K562 (cell line): ENCODE measurements around the gene TMEM92. TPM values are rescaled to one million over a fixed set of nuclear protein-coding genes. Genes with fewer than 3 reads are reported as not detected.

ENCODE experiments used
- ATAC-seq: fragments of 200-7000 bp; cut with Tn5 transposase; 3 replicates; pipeline ENCODE4 v1.9.1; 2020; ENCODE audit warnings: moderate library complexity
- BruUV-seq: library from RNA; stranded (reverse); fragments of 400-500 nt; replicated peaks from 2 replicates; lab custom pipeline; 2021; lab: Mats Ljungman, UMichigan
- CTCF ChIA-PET: fragments of 300-600 bp; formaldehyde crosslinking; extraction: SDS; loops from one replicate; lab custom pipeline; 2021; ENCODE audit warnings: low intra/inter-chr PET ratio; lab: Yijun Ruan, JAX
- POLR2A ChIA-PET: fragments of 300-600, 350-650 bp; sonication (Branson Sonifier 250); formaldehyde crosslinking; extraction: SDS; loops from one replicate; lab custom pipeline; 2021; ENCODE audit warnings: antibody characterized with exemption, inconsistent platforms; lab: Yijun Ruan, JAX
- DNase-seq, 4 experiments: peaks; one replicate each; pipeline versions ENCODE4 v3.0.0 to v3.0.0-alpha.2; 2011 to 2018; ENCODE audit warnings: low spot score in 3 of 4, mixed read lengths in 3 of 4; ENCODE audit errors: extremely low read depth in 1 of 4
- FAIRE-seq: peaks from 2 replicates; lab custom pipeline; 2011; peaks lifted over from hg19 to GRCh38; lab: Jason Lieb, UNC
- H2AFZ ChIP-seq: 2 replicates; pipeline ENCODE4 v1.6.0; 2011; ENCODE audit warnings: low read depth, low read length, control low read depth, inconsistent platforms
- H3K27ac ChIP-seq: fragments of 200-600 bp; 3 replicates; pipeline ENCODE4 v1.8.0; 2011; ENCODE audit warnings: low read depth, mild to moderate bottlenecking, control low read depth, inconsistent platforms, low read length, moderate library complexity, mixed read lengths; ENCODE audit errors: extremely low read depth
- H3K27me3 ChIP-seq, 2 experiments: fragments of 300-600 bp in 1 of 2; 2 replicates in 1 of 2; 3 replicates in 1 of 2; pipeline versions ENCODE4 v1.6.0 to v1.8.0; 2011; ENCODE audit warnings: inconsistent platforms in 2 of 2, low read length in 2 of 2, mild to moderate bottlenecking in 1 of 2, mixed read lengths in 1 of 2, moderate library complexity in 1 of 2; ENCODE audit not compliant: control insufficient read depth in 2 of 2, insufficient read depth in 2 of 2
- H3K36me3 ChIP-seq: fragments of 300-600 bp; 3 replicates; pipeline ENCODE4 v1.8.0; 2011; ENCODE audit warnings: mild to moderate bottlenecking, low read length, inconsistent platforms; ENCODE audit not compliant: control insufficient read depth, insufficient read depth
- H3K4me1 ChIP-seq, 2 experiments: fragments of 200-600 bp in 1 of 2; replicated peaks in 1 of 2; 2 replicates in 1 of 2; 3 replicates in 1 of 2; pipeline versions ENCODE4 v1.5.1 to v1.8.0; 2011; ENCODE audit warnings: inconsistent platforms in 2 of 2, low read length in 2 of 2, mild to moderate bottlenecking in 1 of 2, mixed read lengths in 1 of 2, moderate library complexity in 1 of 2; ENCODE audit not compliant: control insufficient read depth in 2 of 2, insufficient read depth in 2 of 2
- H3K4me2 ChIP-seq: 2 replicates; pipeline ENCODE4 v1.6.1; 2011; ENCODE audit warnings: low read length, control low read depth, inconsistent platforms, mixed read lengths; ENCODE audit not compliant: insufficient read depth
- H3K4me3 ChIP-seq: fragments of 200-600 bp; sonication (generic), shearing (Covaris generic); 2 replicates; pipeline ENCODE4 v1.5.1; 2016; ENCODE audit warnings: control low read depth, inconsistent platforms
- H3K79me2 ChIP-seq: fragments of 200-600 bp; 3 replicates; pipeline ENCODE4 v1.8.0; 2011; ENCODE audit warnings: low read length, inconsistent platforms; ENCODE audit not compliant: control insufficient read depth, insufficient read depth
- H3K9ac ChIP-seq, 2 experiments: 2 replicates each; pipeline versions ENCODE4 v1.6.0 to v1.6.1; 2011; ENCODE audit warnings: low read depth in 2 of 2, low read length in 2 of 2, control low read depth in 1 of 2, inconsistent platforms in 1 of 2, mild to moderate bottlenecking in 1 of 2, mixed read lengths in 1 of 2; ENCODE audit not compliant: insufficient read depth in 1 of 2
- H3K9me1 ChIP-seq: one replicate; pipeline ENCODE4 v1.6.0; 2011; ENCODE audit warnings: inconsistent platforms, mild to moderate bottlenecking, low read length, moderate library complexity; ENCODE audit not compliant: control insufficient read depth, insufficient read depth
- H3K9me3 ChIP-seq: replicated peaks from 2 replicates; pipeline ENCODE4 v1.5.1; 2011; ENCODE audit warnings: low read depth, low read length, inconsistent platforms; ENCODE audit not compliant: control insufficient read depth, insufficient read depth
- H4K20me1 ChIP-seq: replicated peaks from 2 replicates; pipeline ENCODE4 v1.6.1; 2011; ENCODE audit warnings: low read length, inconsistent platforms, mixed read lengths; ENCODE audit not compliant: control insufficient read depth, insufficient read depth
- CREB1 ChIP-seq, 2 experiments: sonication (generic) in 1 of 2; formaldehyde crosslinking in 1 of 2; IDR thresholded peaks; 2 replicates each; pipeline versions ENCODE4 v1.6.1 to v1.8.0; 2012 to 2022; ENCODE audit warnings: inconsistent platforms in 1 of 2, mild to moderate bottlenecking in 1 of 2, missing genetic modification reagents in 1 of 2, moderate library complexity in 1 of 2
- FOSL1 ChIP-seq: fragments of 200-800 bp; sonication (Bioruptor generic); conservative IDR thresholded peaks from 2 replicates; pipeline ENCODE4 v1.6.1; 2016; ENCODE audit warnings: missing genetic modification characterization, missing compliant biosample characterization
- SRF ChIP-seq, 2 experiments: fragments of 250-450, 450-650 bp in 1 of 2; sonication (Bioruptor Pico) in 1 of 2; sonication (generic) in 1 of 2; formaldehyde crosslinking; IDR thresholded peaks; 2 replicates each; pipeline versions ENCODE4 v1.5.0 to v1.5.1; 2020 to 2022; ENCODE audit warnings: mild to moderate bottlenecking in 1 of 2, missing genetic modification reagents in 1 of 2
- TAL1 ChIP-seq: fragments of 450-650 bp; IDR thresholded peaks from 2 replicates; pipeline ENCODE4 v1.6.1; 2016; ENCODE audit warnings: mild to moderate bottlenecking
- ZNF12 ChIP-seq: sonication (generic); formaldehyde crosslinking; IDR thresholded peaks from 2 replicates; pipeline ENCODE4 v1.4.0; 2020; ENCODE audit warnings: mild to moderate bottlenecking, missing genetic modification reagents
- ZNF224 ChIP-seq: sonication (generic); formaldehyde crosslinking; IDR thresholded peaks from 2 replicates; pipeline ENCODE4 v1.8.0; 2022; ENCODE audit warnings: mild to moderate bottlenecking, missing genetic modification reagents
- WGBS: fragments of 100-300 bp; shearing (Covaris generic); methylation state at CpG from one replicate; pipeline ENCODE4 v1.1.6; 2016; ENCODE audit warnings: low coverage, mixed read lengths; ENCODE audit not compliant: insufficient coverage; ENCODE audit errors: missing lambda C conversion rate; 5-methylcytosine and 5-hydroxymethylcytosine counted together
- in situ Hi-C: fragments of 300-500 bp; cut with MboI; formaldehyde crosslinking; loops from 4 replicates; pipeline ENCODE4 v1.15.0; 2018; ENCODE audit warnings: inconsistent platforms, mixed read lengths
- intact Hi-C: fragments of 100-400 bp; cut with micrococcal nuclease; formaldehyde crosslinking; loops from 2 replicates; pipeline ENCODE4 v1.14.2; 2022
- polyA plus RNA-seq, 8 experiments: library from polyadenylated mRNA; depleted of rRNA in 4 of 8; stranded (reverse) in 5 of 8; unstranded in 3 of 8; fragments of >200 nt; fragmentation: Nextera tagmentation in 2 of 8; fragmentation: Illumina TruSeq in 1 of 8; extraction: Ambion mirVana in 2 of 8; extraction: Trizol in 1 of 8; gene quantifications; 2 replicates each; pipeline versions ENCODE4 v1.2.1 to v1.2.3, GENCODE V29; 2011 to 2014; ENCODE audit warnings: inconsistent platforms in 1 of 8, missing spikeins in 1 of 8
- total RNA-seq, 7 experiments: library from RNA; depleted of rRNA in 6 of 7; stranded (reverse); fragments of >200 nt in 6 of 7; fragmentation: Illumina TruSeq in 2 of 7; extraction: Trizol in 2 of 7; gene quantifications; 2 replicates each; pipeline versions ENCODE4 v1.2.1 to v1.2.3, GENCODE V29; 2011 to 2021; ENCODE audit warnings: low replicate concordance in 1 of 7
- TF ChIP-seq, protein P1 (sequence below): sonication (generic); formaldehyde crosslinking; IDR thresholded peaks from 2 replicates; pipeline ENCODE4 v1.8.0; 2023; ENCODE audit warnings: missing genetic modification reagents, mild to moderate bottlenecking, borderline replicate concordance

Gene TMEM92
- total and polyA plus RNA-seq, 9 of the 15 experiments (the other 6 are each of a cell fraction or from before 2014, with no cell fraction given) = 0.14 to 2.1 (median 0.40) TPM

DNA sequence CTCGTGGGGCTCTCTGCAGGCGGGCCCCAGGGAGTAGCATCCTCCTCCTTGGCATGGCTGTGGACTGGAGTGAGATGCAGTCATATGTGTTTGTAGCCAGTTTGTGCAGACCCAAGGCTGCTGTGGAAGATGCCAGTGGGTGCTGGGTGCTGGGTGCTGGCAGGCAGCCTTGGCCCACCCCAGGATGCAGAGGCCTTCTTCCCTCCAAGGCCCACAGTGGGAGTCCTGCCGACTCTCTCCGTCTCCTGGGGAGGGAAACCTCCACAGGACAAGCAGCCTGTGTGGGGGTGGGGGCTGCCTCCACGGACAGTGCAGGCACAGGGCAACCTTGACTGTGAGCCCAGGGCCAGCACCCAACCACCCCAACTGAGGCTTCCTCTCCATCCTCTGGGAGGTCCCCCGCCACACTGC lies 13.8 kb upstream of the TMEM92 start:
- Histone ChIP-seq H3K9ac (no peak overlapping the region), H3K4me2 (no peak overlapping the region), H3K36me3 (no peaks in the 10 kb centered on the region), H3K4me3 (no peak overlapping the region), H3K9me1 (no peaks in the 10 kb centered on the region), H3K79me2 (no peaks in the 10 kb centered on the region), H2AFZ (no peak overlapping the region), H4K20me1 (0 out of 2 replicates have a peak, but pooled peaks cover 4% of the 10 kb centered on the region), H3K27ac (no peak overlapping the region), H3K4me1 (peaks cover 8 to 35% of the 10 kb centered on the region in 2 experiments; a peak in 4 of 5 replicates), H3K27me3 (peaks cover 4 to 46% of the 10 kb centered on the region in 2 experiments; a peak in 4 of 5 replicates), H3K9me3 (no peaks in the 10 kb centered on the region)
- POLR2A ChIA-PET = interaction anchor here (0.7 kb wide), 1 partner anchor 42 kb away, joined by 3 read pairs; no protein-coding TSS in a partner anchor
- CTCF ChIA-PET = no interaction called here
- TF ChIP-seq, protein P1, sequence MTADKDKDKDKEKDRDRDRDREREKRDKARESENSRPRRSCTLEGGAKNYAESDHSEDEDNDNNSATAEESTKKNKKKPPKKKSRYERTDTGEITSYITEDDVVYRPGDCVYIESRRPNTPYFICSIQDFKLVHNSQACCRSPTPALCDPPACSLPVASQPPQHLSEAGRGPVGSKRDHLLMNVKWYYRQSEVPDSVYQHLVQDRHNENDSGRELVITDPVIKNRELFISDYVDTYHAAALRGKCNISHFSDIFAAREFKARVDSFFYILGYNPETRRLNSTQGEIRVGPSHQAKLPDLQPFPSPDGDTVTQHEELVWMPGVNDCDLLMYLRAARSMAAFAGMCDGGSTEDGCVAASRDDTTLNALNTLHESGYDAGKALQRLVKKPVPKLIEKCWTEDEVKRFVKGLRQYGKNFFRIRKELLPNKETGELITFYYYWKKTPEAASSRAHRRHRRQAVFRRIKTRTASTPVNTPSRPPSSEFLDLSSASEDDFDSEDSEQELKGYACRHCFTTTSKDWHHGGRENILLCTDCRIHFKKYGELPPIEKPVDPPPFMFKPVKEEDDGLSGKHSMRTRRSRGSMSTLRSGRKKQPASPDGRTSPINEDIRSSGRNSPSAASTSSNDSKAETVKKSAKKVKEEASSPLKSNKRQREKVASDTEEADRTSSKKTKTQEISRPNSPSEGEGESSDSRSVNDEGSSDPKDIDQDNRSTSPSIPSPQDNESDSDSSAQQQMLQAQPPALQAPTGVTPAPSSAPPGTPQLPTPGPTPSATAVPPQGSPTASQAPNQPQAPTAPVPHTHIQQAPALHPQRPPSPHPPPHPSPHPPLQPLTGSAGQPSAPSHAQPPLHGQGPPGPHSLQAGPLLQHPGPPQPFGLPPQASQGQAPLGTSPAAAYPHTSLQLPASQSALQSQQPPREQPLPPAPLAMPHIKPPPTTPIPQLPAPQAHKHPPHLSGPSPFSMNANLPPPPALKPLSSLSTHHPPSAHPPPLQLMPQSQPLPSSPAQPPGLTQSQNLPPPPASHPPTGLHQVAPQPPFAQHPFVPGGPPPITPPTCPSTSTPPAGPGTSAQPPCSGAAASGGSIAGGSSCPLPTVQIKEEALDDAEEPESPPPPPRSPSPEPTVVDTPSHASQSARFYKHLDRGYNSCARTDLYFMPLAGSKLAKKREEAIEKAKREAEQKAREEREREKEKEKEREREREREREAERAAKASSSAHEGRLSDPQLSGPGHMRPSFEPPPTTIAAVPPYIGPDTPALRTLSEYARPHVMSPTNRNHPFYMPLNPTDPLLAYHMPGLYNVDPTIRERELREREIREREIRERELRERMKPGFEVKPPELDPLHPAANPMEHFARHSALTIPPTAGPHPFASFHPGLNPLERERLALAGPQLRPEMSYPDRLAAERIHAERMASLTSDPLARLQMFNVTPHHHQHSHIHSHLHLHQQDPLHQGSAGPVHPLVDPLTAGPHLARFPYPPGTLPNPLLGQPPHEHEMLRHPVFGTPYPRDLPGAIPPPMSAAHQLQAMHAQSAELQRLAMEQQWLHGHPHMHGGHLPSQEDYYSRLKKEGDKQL (CRISPR knock-in tag) = no peak
- no peak for TF ChIP-seq TAL1
- TF ChIP-seq SRF (CRISPR knock-in tag; IDR thresholded peaks at IDR 0.05) = no peak
- no peak for TF ChIP-seq ZNF224 (CRISPR knock-in tag)
- no peak for TF ChIP-seq ZNF12 (CRISPR knock-in tag)
- no peak for TF ChIP-seq FOSL1 (tag)
- TF ChIP-seq CREB1 (IDR thresholded peaks at IDR 0.05) = no peak
- TF ChIP-seq CREB1 (CRISPR knock-in tag; IDR thresholded peaks at IDR 0.05) = no peak
- in situ Hi-C loops (no loop called here), intact Hi-C loops (no loop called here)
- no peak for FAIRE-seq
- BruUV-seq = no TSS peak
- peak in 1 of 4 experiments; percentile 2 for DNase-seq
- no peak for ATAC-seq
- WGBS = 43% methylated on average over 5 of the region's 6 CpGs
